HG03439 (cell line): ENCODE results near the gene SCAMP5.

Source experiments
- ATAC-seq: cut with Tn5 transposase; IDR thresholded peaks from one replicate; pipeline ENCODE4 v1.9.1; 2021; ENCODE audit warnings: mild to moderate bottlenecking, moderate library complexity; ENCODE audit not compliant: unreplicated experiment

SCAMP5 gene

DNA sequence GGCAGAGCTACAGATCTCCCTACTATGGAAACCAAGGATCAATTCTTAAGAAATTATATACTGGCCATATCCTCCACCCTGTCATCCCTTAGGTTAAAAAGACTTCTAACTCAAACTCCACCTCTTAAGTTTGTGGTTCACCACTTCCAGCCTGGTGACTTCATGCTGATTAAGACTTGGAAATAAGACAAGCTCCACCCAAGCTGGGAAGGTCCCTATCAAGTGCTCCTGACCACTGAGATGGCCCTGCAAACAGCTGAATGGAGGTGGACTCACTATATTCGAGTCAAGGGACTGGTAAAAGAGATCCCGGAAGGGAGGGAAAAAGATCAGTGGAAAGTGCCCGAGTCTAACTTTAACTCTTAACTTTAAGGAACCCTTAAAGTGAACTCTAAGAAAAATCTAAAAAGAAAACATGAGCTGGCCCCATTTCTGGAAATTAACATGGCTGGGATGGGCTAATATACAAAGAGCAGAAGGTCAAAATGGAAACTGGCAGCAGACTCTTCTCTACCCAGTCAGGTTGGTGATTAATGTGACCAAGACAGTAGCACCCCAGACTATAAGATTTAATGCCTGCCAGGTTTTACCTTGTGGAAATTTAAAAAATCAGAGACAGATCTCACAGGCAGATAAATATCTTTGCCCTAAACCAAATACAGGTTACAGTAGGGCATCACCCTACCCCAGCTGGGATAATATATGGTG lies 71.9 kb downstream of the SCAMP5 start:
- ATAC-seq, result no peak

DNA sequence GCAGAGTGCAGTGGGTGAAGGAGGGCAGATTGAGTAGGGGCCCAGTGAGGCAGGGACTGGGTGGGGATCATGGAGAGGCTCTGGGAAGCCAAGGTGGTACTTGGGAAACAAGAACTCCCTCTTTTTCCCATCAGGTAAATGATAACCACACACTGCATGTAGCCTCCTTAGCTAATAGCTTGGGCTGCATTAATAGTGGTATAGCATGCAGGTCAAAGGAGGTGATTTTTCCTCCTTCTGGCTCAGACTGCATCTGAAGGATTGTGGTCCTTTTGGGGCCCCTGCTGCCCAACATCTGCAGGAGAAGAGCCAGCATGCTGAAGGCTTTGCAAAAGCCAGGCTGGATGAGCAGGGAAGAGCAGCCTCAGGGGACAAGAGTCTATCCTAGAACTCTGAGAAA lies 73.4 kb downstream of the SCAMP5 start:
- no peak for ATAC-seq

DNA sequence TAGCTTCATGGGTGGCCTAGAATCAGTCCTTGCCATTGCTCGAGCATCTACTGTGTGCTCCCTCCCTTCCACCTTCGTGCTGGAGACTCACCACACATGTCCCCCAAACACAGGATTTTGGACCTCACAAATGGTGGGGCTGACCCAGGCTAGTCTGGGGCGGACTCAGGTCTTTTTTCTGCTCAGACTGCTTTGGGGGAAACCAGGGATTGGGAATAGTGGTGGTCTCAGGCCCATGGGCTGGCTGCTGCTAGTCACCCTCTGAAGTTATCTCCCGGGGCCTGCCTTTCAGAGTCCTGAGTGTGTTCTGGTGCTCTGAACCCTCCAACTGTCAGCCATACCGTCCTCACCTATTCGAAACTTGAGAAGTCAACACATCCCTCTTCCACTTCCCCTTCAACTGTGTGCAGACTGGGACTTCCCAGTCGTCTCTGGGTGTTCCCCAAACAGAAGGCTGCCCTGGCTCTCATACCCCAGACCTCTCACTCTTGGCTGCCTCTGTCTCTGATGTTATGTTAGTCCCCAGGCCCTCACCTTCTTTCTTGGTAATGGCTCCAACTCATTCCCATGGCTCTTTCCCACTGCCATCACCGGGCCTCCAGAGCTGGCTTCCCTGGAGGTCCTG lies 74.0 kb downstream of the SCAMP5 start:
- ATAC-seq, result peak; percentile 66

DNA sequence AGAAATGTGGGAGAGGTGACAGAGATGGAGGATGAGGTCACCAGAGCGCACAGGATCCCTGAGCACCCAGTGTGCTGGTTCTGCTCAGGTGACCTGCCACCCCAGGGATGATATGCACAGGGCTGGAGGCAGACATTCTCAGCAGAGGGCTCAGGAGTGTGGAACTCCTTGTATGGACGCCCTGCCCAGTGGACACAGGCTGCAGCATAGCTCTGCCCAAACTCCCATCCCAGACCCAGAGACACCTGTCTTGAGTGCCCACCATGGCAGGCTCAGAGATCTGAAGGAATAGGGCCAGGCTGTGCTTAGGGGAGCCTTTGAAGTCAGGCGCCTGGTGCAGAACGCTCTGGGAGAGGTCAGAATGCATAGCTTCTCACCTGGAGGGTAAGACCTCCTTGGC lies 75.3 kb downstream of the SCAMP5 start:
- no peak for ATAC-seq
